Measurements from ENCODE around the gene RAB11FIP5. TPM values are rescaled to one million over a fixed set of nuclear protein-coding genes. Genes with fewer than 3 reads are reported as not detected.
"Not testable (repeated sequence)": the region's sequence is repeated elsewhere in the genome, so short reads cannot be mapped to it uniquely, and the experiment has no call there.

Gene RAB11FIP5
- total RNA-seq, 4 donors from 2014 or later, result 34.4 to 39.4 (median 37.3) TPM

GRCh38 chr2:73068147-73068546 lies 44.6 kb downstream of the RAB11FIP5 start:
- 96 to 100% methylated on average over 2 of the region's 2 CpGs for WGBS, 2 donors

GRCh38 chr2:73067043-73067442 lies 45.7 kb downstream of the RAB11FIP5 start:
- WGBS, 2 donors, result 94 to 97% methylated on average over 2 of the region's 2 CpGs
- no peak overlapping the region for H3K4me3 ChIP-seq (replicated peaks in 1 of 3)

More at GRCh38 chr2:73068147-73068546, 44.6 kb downstream of the RAB11FIP5 start:
- no peak for DNase-seq
- no peaks in the 10 kb centered on the region for H3K36me3 ChIP-seq
- H3K9me3 ChIP-seq, result no peaks in the 10 kb centered on the region
- TF ChIP-seq POLR2A (IDR thresholded peaks at IDR 0.05) (no peak), CTCF (IDR thresholded peaks at IDR 0.05) (no peak)
- H3K27me3 ChIP-seq, result no peaks in the 10 kb centered on the region
- H3K4me1 ChIP-seq, result peaks cover 13 to 24% of the 10 kb centered on the region in 2 donors
- intact Hi-C loops (cut with DNase I), result no loop called here
- H3K4me3 ChIP-seq (replicated peaks in 1 of 3), result no peak overlapping the region
- H3K27ac ChIP-seq, result no peak overlapping the region

GRCh38 chr2:73065070-73065469 lies 47.7 kb downstream of the RAB11FIP5 start:
- H3K4me3 ChIP-seq (replicated peaks in 1 of 3); H3K27ac ChIP-seq; DNase-seq; H3K36me3 ChIP-seq; intact Hi-C loops (cut with DNase I); H3K9me3 ChIP-seq; H3K27me3 ChIP-seq: not testable (repeated sequence)
- 97 to 100% methylated on average over 5 of the region's 5 CpGs for WGBS, 2 donors
- H3K4me1 ChIP-seq, result peaks cover 7 to 12% of the 10 kb centered on the region in 2 donors

More at GRCh38 chr2:73067043-73067442, 45.7 kb downstream of the RAB11FIP5 start:
- DNase-seq, result no peak
- Histone ChIP-seq H3K27me3 (no peaks in the 10 kb centered on the region), H3K4me1 (peaks cover 11 to 18% of the 10 kb centered on the region in 2 donors), H3K9me3 (no peaks in the 10 kb centered on the region), H3K36me3 (no peaks in the 10 kb centered on the region), H3K27ac (no peak overlapping the region)
- intact Hi-C loops (cut with DNase I), result no loop called here
- no peak for TF ChIP-seq CTCF (IDR thresholded peaks at IDR 0.05)
- TF ChIP-seq POLR2A (IDR thresholded peaks at IDR 0.05), result no peak

DNA sequence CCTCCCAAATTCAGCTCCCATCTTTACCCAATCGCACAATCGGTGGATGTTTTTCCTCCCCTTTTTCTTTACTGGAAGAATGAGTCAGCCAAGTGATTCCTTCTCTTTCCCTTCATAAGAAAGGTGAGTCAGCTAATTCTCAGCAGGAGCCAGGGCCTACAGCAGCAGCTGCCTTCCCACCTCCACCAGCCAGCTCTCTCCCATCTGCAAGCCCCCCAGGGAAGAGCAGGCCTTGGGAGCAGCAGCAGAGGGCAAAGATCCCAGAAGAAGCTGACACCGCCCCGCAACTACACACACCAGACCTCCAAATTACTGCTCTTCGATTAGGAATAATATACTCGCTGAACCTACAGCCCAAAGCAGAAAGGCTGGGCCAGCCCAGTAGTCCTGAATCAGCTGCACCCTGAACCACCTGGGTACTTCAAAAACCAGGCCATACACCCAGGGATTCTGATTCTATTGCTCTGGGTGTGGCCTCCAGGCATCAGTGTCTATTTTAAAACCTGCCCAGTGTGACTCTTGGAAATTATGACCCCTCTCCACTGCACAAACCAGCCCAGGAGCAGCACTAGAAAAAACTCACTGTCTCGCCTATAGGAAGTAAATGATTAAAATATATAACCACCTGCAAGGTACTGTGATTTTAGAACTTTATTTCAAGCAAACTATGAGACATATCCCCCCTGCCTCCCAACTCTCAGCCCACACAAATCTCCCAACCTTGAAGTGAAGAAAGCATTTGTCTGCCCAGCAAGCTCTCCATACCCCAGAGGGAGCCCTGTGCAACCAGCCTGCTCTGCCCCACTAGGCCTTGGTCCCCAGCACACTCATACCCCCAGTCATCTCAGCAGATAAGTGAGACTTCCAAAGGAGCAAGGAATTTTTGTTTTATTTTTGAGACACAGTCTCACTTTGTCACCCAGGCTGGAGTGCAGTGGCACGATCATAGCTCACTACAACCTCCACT lies 48.6 kb downstream of the RAB11FIP5 start:
- no peak overlapping the region for H3K4me3 ChIP-seq (replicated peaks in 1 of 3)
- intact Hi-C loops (cut with DNase I), result no loop called here
- H3K9me3 ChIP-seq, result no peaks in the 10 kb centered on the region
- 88 to 92% methylated on average over 8 of the region's 8 CpGs for WGBS, 2 donors
- no peaks in the 10 kb centered on the region for H3K36me3 ChIP-seq
- no peak for TF ChIP-seq POLR2A (IDR thresholded peaks at IDR 0.05)
- H3K4me1 ChIP-seq, result peaks cover 0 to 5% of the 10 kb centered on the region in 2 donors
- DNase-seq, result no peak
- H3K27ac ChIP-seq, result no peak overlapping the region
- H3K27me3 ChIP-seq, result no peaks in the 10 kb centered on the region

GRCh38 chr2:73063472-73063871 lies 49.3 kb downstream of the RAB11FIP5 start:
- Histone ChIP-seq H3K36me3 (no peaks in the 10 kb centered on the region), H3K4me1 (peaks cover 0 to 5% of the 10 kb centered on the region in 2 donors), H3K27ac (no peak overlapping the region), H3K27me3 (no peaks in the 10 kb centered on the region), H3K9me3 (no peaks in the 10 kb centered on the region), H3K4me3 (replicated peaks in 1 of 3) (no peak overlapping the region)
- no peak for TF ChIP-seq POLR2A (IDR thresholded peaks at IDR 0.05)
- no peak for TF ChIP-seq CTCF (IDR thresholded peaks at IDR 0.05)
- no peak for DNase-seq
- WGBS, 2 donors, result 86 to 88% methylated on average over 4 of the region's 4 CpGs
- intact Hi-C loops (cut with DNase I), result no loop called here

DNA sequence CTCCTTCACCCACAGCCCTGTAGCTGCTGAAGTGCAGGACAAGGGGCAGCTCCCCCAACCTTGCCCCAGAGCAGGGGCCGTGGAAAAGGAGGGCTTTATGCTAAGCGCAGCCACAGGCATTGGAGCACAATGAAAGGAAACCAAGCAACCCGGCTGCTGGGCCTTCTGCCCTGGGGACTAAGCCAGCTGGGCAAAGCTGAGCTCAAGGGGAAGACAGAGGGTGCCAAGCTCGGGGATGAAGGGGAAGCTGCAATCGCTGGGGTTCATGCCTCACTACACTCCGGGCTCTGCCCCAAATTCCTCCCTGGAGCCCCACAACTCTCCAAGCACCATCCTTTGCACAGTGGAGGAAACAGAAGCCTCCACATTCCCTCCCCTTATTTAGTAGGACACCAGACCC lies 53.6 kb downstream of the RAB11FIP5 start:
- no peak overlapping the region for H3K4me3 ChIP-seq (replicated peaks in 1 of 3)
- no peak overlapping the region for H3K27ac ChIP-seq
- H3K27me3 ChIP-seq, result no peaks in the 10 kb centered on the region
- intact Hi-C loops (cut with DNase I), result no loop called here
- peaks cover 0 to 3% of the 10 kb centered on the region in 2 donors for H3K4me1 ChIP-seq
- peaks cover 0 to 3% of the 10 kb centered on the region in 2 donors for H3K36me3 ChIP-seq
- 58 to 59% methylated on average over 4 to 6 of the region's 6 CpGs for WGBS, 2 donors
- no peak for DNase-seq
- no peak for TF ChIP-seq POLR2A (IDR thresholded peaks at IDR 0.05)
- no peak for TF ChIP-seq CTCF (IDR thresholded peaks at IDR 0.05)
- no peaks in the 10 kb centered on the region for H3K9me3 ChIP-seq

All from thyroid gland (tissue), 4 donors.